Measurements from ENCODE around the gene LRRFIP1.

- no peak for TF ChIP-seq CTCF (IDR thresholded peaks at IDR 0.05; ENCODE audit: low read length)
- TF ChIP-seq EZH2 (optimal IDR thresholded peaks at IDR 0.05; ENCODE audit: low read depth, low read length), result no peak
These were observed 64.7 kb downstream of the LRRFIP1 start for GRCh38 chr2:237691908-237692600.

Measured in MM.1S (cell line).